DMS153 treated with DMSO at 0.1 percent for 48 hours (cell line): ENCODE data around the gene TTC7B.
A peak's percentile ranks its signal among the peaks of the same experiment; 100 is the strongest.

ENCODE experiments used
- DNase-seq: peaks from one replicate; lab custom pipeline; 2025; ENCODE audit not compliant: unreplicated experiment; lab: John Stamatoyannopoulos, UW

TTC7B gene

DNA sequence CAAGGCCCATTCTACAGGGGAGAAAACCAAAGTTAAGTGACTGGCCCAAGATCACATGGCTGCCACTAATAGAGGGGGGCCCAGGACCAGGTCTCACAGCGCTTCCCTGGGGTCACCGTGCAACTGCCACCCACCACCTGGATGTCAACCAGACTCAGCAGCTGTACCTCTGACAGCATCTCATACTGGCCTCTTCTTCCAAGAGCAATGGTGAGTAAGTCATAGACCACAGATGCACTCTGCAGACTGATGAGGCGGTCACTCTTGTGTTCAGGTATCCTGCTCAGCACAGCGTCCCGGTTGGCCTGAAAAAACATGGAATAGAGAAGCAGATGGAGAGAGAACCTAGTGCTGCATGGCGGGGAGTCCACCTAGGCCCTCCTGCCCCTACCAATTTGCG is 139.9 kb downstream of the TTC7B start:
- no peak for DNase-seq

DNA sequence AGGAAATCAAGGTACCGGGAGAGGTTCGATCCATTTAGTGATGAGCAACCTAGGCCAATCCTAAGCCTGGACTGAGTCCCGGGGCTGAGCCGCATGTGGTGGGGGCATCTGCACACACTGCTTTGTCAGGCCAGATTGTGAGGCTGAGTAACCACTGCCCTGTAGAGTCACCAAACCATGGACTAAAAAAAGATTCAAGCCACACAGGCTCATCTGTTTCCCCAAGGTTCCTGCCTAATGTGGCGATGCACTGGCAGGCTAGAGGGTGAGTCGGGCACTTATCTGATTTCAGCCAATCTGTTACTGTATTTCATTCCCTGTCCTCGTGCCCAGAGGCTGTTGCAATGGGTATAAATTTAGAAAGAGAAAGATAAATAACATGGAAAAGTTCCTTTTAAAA is 140.8 kb downstream of the TTC7B start:
- no peak for DNase-seq

DNA sequence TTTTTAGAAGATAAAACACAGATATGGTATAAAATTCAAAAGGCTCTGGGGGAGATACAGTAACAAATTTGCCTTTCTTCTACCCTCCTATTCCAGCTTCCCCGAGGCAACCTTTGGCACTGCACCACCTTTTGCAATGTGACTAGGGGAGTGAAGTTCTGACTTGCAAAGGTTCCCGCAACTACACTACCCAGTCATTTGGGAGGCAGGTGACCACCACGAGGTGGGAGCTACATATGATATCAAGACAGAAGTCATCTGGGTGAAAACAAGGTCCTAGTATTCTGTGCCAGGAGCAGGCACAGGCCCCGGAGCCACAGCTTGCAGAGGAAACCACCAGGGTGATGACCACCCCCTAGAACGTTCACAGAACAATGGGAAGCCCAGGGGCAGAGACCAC is 141.5 kb downstream of the TTC7B start:
- no peak for DNase-seq

DNA sequence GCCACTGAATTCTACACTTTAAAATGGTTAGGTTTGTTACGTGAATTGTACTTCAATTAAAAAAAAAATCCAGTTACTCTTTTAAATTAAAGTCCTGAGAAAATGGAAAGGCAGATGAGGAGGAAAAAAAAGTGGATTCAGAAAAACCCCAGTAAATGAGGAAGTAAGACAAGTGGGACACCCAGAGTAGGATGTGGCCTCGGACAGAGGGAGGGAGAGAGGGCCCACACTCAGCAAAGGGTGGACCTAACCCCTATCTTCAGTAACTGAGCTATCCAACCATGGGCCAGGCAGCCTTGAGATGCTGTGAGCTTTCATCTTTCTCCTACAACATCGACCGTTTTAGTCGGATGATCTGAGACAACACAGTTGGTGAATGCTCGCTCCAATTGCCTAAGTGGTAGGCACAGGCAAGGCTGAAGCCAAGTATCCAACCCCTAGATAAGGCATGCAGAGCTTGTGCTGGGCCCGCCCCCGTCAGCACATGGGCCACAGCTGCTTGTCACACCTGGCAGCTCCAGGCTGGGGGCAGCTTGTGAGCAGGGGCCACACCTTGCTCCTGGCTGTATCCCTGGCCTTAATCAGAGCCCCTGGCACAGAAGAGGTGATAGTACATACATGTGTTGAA is 142.1 kb downstream of the TTC7B start:
- DNase-seq = no peak

DNA sequence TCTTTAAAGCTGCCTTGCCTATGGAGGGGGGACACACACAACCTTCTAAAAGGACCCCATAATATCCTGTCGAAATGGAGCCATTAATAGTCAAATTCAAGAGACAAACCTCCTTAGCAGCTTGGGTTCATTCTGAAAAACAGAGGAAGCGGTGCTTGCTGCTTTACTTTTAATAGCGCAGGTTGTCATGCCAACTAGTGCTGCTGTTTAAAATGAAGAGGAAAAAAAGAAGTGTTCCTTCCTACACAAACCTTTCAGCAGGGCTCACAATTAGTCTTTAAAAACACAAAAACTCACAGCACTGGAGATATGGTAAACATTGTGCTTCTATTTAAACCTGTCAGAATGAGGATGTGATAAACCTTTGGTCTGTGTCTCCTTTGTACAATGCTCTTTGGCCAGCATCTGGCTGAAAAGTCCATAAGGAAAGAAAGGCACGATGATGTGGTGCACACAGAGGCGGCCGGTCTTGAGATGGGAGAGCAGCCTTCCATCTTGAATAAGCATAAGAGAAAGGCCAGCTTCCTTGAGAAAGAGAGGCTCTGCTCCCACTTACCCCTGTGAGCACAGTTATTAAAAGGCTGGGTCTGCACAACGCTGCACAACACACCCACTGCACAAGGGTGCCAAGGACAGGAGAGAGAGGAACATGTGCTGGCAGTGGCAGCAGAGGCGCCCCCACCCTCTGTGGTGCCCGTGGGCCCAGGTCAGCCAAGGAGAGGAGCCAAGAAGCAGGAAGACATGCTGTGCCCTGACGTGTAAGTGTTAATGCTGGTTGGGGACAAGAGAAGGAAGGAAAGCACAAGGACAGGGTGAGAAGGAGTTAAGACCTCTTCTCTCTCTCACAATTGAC is 144.6 kb downstream of the TTC7B start:
- DNase-seq = no peak

DNA sequence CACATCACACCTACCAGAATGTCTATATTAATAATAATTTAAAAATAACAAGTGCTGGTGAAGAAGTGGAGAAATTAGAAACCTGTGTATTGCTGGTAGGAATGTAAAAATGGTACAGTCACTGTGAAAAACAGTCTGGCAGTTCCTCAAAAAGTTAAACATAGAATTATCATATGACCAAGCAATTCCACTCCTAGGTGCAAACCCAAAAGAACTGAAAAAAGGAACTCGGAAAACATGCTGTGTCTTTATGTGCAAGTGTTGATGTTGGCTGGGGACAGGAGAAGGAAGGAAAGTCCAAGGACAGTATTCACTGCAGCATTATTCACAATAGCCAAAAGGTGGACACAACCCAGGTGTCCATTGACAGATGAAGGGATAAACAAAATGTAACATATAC is 146.5 kb downstream of the TTC7B start:
- no peak for DNase-seq

DNA sequence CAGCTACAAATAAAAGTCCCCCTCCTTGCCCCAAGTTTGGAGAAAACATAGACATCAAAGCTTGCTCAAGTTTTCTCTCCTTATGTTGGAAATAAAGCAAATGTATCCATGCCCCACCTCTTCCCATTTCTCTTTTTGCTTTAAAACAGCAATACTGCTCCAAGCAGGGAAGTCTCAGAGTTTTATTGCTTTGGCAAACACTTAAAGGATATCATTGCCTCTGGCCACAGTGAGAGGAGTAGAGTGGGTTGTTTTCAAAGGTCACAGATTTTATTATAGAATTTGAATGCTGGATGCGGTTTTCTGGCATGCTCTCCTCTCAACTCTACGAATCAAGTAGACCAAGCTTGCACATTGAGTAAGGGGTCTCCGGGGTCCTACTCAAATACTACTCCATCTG is 149.7 kb downstream of the TTC7B start:
- no peak for DNase-seq

DNA sequence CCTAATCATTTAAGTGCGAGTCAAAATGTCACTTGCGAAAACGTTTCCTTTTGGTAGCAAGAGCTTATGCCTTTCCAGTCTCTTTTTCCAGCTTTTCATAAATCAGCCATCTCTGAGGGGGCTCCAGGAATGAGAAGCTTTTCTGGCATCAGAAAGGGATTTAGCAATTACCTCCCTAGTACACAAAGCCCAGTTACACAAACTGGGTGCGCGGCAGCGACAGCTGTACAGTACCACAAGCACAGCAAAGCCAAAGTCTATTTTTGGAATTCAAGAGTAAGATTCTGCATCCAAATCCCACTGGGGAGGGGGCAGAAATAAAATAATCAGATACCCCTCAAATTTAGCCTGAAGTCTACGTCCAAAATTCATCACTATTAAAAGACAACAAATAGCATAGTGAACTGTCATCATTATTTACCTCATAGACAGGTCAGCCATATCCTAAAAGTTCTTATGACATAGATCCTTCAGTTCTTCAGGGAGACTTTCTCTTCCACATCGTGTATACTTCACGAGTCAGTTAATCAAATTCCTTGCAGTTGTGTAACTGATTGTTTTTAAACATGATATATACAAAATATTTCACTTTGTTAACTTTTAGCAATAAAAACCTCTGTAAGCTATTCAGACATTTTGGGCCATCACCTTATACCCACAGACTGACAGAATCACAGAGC is 150.8 kb downstream of the TTC7B start:
- DNase-seq = no peak

DNA sequence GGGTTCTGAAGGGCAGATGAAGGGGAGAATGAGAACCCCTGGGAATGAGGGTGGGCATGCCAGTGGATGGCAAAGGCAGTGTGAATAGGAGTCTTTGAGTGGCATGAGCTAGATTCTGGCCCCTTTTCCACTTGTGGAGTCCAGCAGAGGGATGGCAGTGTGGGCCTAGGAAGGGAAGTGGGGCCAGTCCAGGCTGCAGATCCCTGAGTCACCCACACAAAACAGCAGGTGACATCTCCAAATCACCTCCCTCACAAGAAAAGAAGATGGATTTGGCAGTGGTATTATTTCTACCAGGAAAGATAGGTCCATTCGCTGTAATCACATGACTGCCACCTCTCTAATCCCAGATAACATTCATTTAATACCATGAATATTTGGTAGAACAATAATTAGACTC is 151.3 kb downstream of the TTC7B start:
- no peak for DNase-seq

DNA sequence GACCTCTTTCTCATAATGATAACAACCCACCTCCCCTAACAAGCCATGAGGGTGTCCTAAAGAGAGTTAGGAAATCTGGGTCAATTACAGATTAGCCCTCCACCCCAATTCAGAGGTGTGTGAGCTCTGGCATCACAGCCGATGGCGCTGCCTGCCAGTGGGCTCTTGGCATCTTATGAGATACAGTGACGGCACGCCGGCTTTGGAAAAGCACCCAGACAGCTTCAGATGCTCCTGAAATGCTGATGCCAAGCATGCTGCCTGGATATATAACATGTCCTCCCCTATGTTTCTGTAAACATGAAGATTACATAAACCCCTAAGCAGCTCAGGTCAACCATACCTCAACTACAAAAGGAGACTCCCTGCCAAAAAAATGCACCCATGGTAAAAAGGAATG is 152.6 kb downstream of the TTC7B start:
- DNase-seq = no peak

DNA sequence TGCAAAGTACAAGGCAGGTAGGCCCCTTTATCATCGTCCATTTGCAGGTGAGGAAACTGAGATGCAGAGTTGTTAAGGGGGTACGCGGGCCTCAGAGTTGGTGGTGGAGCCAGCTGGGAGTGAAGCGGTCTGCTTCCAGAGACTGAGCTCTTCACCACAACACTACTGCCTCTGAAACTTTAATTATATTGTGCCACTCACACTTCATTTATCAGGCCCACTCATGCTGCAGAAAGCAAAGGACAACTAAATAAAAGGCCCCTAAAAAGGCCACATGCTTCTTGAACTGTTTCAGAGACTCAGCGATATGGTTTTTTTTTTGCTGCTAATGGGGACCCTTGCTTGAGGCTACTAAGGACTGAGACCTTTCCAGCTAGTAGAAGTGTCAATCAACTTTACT is 153.1 kb downstream of the TTC7B start:
- no peak for DNase-seq

DNA sequence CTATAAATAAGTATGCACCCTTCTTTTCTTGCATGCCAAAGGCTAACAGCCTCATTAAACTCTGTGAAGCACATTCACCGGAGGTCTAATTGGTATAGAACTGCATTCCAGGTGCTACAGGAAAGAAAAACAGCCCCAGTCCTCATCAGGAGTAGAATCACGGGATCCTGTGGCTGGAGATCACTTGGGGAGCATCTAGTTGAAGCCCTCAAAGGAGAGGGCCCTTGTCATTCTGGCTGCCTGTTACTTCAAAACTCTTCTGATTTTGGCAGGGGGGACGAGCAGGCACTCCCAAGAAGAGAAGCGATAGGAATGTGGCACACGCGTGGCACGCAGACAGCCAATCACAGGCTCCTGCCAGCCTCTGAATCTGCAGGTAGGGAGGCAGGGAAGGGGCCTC is 154.4 kb downstream of the TTC7B start:
- no peak for DNase-seq

DNA sequence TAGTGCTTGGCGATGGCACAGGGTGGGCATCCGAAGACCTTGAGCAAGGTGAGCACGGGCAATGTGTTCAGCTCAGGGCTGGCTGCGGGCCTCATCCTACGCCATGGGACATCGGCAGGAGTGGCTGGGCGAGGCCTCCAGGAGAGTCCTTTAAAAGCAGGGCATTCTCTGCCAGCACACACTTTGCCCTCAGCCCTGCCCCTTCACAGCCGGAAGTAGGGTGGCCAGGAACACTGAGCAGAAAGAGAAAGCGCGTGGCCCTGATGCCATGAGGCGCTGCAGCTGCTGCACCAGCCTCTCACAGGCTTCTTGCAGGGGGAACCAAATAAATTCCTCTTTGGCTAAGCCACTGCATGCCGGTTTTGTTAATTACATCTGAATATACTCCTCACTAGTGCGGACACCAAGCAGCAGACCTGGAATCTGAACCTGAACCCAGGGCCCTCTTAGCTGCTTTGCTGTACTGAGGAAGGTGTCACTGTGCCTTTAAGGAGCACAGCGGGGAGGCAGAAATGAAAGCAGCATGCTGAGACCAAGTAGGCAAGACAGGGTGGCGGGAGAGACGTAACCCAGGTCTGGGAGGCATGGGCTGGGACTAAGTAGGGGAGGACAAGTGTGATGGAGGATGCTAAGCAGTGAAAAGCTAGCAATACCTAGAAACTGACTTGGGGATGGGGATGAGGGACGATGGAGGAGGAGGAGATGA is 155.2 kb downstream of the TTC7B start:
- DNase-seq = peak; percentile 75

DNA sequence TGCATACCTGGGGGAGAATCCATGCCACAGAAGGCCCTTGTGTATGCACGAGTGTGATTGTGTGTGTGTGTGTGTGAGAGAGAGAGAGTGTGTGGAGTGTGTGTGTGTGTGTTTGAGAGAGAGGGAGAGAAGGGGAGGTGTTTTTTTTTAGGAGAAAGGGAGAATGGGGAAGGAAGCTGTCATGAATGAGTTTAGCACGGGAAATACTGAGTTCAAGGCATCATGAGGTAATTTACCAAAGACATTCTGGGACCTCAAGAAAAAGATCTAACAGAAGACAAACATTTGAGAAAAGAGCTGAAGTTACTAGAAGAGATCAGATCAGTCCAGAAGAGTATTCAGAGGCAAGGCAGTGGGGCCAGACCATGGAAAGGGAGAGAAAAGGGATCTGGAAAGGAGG is 157.1 kb downstream of the TTC7B start:
- DNase-seq = no peak

DNA sequence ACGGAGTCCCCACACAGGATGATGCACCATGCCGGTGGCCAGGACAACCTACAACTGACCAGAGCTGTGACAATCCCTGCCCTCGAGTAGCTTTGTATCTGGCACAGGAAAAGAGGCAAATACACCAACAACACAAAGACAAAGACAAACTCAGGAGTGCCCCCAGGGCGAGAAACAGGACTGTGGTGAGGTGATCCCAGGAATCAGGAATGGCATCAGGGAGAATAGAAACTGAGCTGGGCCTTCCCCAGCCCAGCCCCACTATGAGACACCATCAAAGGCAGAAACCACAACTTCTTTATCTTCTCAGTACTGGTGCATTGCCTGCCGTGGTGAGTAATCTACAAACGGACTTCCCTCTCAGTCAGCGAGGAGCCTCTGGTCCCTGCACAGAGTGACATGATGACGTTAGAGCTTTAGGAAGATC is 157.7 kb downstream of the TTC7B start:
- DNase-seq = no peak

DNA sequence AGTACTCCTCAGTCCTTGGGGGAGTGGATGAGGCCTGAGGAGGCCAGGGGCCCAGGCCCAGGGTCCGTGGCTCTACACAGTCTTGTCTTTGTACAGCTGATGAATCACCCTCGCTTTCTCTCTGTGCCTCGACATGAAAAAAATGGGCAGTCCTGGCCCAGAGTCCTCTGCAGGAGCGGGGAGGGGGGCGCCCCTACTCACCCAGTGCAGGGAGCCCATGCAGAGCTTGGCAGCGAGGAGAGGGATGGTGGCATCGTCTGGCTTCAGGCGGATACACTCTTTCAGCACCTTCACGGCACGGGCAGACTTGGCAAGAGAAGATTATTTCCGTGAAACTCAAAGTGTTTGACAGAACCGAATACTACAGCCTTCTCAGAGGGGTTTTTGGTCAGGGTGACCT is 159.3 kb downstream of the TTC7B start:
- no peak for DNase-seq

DNA sequence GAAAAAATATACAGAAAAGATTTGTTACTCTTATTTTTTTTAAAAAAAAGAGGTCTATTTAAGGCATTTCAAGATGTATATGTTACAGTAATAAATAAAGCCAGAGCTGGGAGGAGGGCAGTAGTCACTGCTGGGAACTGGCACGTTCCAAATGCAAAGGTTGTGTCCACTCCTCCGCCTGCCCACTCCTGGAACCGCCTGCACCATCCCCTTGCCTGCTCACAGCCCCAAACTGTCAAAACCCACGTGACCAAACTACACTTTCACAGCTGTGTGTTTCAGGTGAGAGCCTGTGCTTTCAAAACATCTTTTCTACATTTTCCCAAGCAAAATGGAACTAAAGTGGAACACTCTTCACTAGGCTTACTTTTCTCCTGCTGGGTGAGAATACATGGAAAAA is 160.4 kb downstream of the TTC7B start:
- no peak for DNase-seq

DNA sequence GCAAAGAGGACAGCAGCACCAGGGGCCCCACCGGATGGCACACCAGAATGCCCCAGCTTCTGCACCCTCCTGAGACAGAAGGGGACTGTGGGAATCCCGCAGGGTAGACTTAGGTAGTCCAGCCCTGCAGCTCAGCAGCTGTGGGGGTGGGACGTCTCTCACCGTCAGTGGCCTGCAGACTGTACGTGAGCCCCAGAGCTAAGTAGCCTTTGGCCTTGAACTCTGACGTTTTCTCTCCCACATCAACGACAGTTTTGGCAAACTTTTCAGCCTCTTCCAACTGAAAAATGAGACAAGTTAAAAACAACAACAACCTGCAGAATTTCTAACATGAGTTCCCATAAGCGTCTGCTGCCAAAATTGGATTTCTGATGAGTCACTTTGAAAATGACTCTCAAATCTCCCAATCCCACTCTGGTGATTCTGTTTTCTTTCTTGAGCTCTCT is 161.4 kb downstream of the TTC7B start:
- no peak for DNase-seq

DNA sequence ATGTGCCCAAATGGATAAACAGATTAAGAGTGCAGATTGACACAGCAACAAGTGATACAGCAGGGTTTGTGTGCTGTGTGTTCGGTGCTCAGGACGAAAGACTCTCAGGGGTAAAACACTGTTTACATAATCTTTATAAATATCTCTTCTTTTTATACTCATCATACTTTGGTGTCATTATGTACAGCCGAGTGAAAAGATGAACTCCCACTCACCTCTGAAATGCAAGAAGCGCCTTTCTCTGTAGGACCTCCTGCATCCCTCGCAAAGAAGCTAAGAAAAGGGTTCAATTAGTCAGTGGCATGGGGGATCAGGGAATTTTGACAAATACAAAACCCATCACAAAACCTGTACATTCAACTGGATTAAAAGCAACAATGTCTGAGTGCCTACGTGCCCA is 163.6 kb downstream of the TTC7B start:
- no peak for DNase-seq

DNA sequence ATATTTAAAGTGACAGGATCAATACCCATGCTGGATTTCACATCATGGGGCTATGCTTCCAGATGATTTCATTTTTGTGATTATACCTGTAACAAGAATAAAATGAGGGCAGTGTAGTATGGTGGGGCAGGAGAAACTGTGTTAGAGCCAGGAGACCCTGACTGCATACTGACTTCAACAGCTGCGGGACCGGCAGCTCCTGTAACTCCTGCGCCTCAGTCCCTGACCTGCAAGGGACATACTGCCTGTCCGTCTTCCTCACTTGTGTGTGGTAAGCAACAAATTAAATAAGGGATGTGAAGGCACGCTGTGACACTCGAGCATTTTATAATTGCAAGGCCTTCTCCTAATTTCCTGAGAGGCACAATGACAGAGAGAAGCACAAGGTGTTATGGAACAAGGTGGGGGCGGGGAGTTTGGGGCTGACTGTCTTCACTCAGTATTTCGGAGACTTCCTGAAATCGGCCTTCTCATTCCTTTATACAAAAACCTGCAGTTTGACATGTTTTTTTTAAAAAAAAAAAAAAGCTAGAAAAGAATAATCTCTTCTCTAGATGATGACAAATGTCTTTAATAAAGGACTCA is 164.2 kb downstream of the TTC7B start:
- DNase-seq = no peak

DNA sequence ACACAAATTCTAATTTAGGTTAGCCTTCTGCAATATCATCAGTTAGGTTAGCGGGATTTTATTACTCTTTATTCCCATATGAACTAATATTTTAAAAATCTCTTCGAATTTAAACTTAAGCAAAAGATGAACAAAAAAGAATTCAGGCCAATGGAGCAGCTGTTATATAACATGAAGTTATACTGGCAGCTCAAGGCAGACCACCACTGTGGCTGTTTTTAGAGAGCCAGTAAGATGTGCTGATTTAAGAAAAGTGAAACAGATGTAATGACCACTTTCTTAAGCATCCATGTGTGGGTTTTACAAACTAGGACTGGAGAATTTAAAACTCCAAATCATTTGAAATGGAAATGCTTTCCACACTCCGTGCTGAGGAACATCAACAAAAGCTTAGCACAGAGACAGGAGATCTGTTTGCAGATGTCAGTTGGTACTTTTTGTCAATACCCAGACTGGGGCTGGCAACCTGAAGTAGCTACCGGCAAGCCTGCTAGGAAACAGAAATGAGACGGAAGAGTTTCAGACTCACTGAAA is 164.9 kb downstream of the TTC7B start:
- DNase-seq = no peak
